Measurements from ENCODE around the gene BOK.
A peak's percentile ranks its signal among the peaks of the same experiment; 100 is the strongest.

BOK gene

GRCh38 chr2:241538838-241539615, 19.5 kb upstream of the BOK start:
- no peak for DNase-seq (ENCODE audit: low read depth in 2 of 3, low spot score in 1 of 3)

GRCh38 chr2:241539616-241540374, 18.8 kb upstream of the BOK start:
- DNase-seq (ENCODE audit: low read depth in 2 of 3, low spot score in 1 of 3) = no peak

- DNase-seq (ENCODE audit: low read depth in 2 of 3, low spot score in 1 of 3) = no peak
These were observed 18.2 kb upstream of the BOK start for GRCh38 chr2:241540401-241540770.

GRCh38 chr2:241540771-241541561, 17.6 kb upstream of the BOK start:
- peak; percentile 58 to 72 (median 66) for DNase-seq (ENCODE audit: low read depth in 2 of 3, low spot score in 1 of 3)

GRCh38 chr2:241541564-241542277, 16.8 kb upstream of the BOK start:
- no peak for DNase-seq (ENCODE audit: low read depth in 2 of 3, low spot score in 1 of 3)

- DNase-seq (ENCODE audit: low read depth in 2 of 3, low spot score in 1 of 3) = no peak
These were observed 16.3 kb upstream of the BOK start for GRCh38 chr2:241542278-241542605.

- DNase-seq (ENCODE audit: low read depth in 2 of 3, low spot score in 1 of 3) = no peak
These were observed 13.4 kb upstream of the BOK start for GRCh38 chr2:241545106-241545505.

GRCh38 chr2:241545523-241546473, 12.7 kb upstream of the BOK start:
- DNase-seq (ENCODE audit: low read depth in 2 of 3, low spot score in 1 of 3) = no peak

- no peak for DNase-seq (ENCODE audit: low read depth in 2 of 3, low spot score in 1 of 3)
These were observed 11.6 kb upstream of the BOK start for GRCh38 chr2:241546771-241547498.

- no peak for DNase-seq (ENCODE audit: low read depth in 2 of 3, low spot score in 1 of 3)
These were observed 10.6 kb upstream of the BOK start for GRCh38 chr2:241547781-241548450.

GRCh38 chr2:241548451-241548835, 10.1 kb upstream of the BOK start:
- no peak for DNase-seq (ENCODE audit: low read depth in 2 of 3, low spot score in 1 of 3)

GRCh38 chr2:241550616-241551580, 7.6 kb upstream of the BOK start:
- DNase-seq (ENCODE audit: low read depth in 2 of 3, low spot score in 1 of 3) = no peak

GRCh38 chr2:241551599-241551997, 6.9 kb upstream of the BOK start:
- no peak for DNase-seq (ENCODE audit: low read depth in 2 of 3, low spot score in 1 of 3)

GRCh38 chr2:241551998-241552737, 6.4 kb upstream of the BOK start:
- no peak for DNase-seq (ENCODE audit: low read depth in 2 of 3, low spot score in 1 of 3)

GRCh38 chr2:241553512-241553830, 5.1 kb upstream of the BOK start:
- DNase-seq (ENCODE audit: low read depth in 2 of 3, low spot score in 1 of 3) = no peak

- no peak for DNase-seq (ENCODE audit: low read depth in 2 of 3, low spot score in 1 of 3)
These were observed 4.6 kb upstream of the BOK start for GRCh38 chr2:241553981-241554380.

GRCh38 chr2:241554610-241555322, 3.8 kb upstream of the BOK start:
- DNase-seq (ENCODE audit: low read depth in 2 of 3, low spot score in 1 of 3) = no peak

Measured in stimulated activated CD4-positive, alpha-beta T cell treated with anti-CD3 and anti-CD28 coated beads, Interleukin-12 subunit alpha, Interleukin-12 subunit beta, amount 100 ng/mL, for 48 hours (primary cell).